ENCODE results near the gene LONRF2. TPM values are rescaled to one million over a fixed set of nuclear protein-coding genes. Genes with fewer than 3 reads are reported as not detected.

LONRF2 gene
- total and polyA plus RNA-seq, 2 of the 13 experiments (the other 11 are each of a cell fraction or from before 2014, with no cell fraction given), result not detected

- TF ChIP-seq ARID5B (CRISPR knock-in tag; IDR thresholded peaks at IDR 0.05) (no peak), POLR2G (IDR thresholded peaks at IDR 0.05; ENCODE audit: low read depth, low read length) (no peak), PAF1 (CRISPR knock-in tag; IDR thresholded peaks at IDR 0.05) (no peak), CSRNP1 (CRISPR knock-in tag; IDR thresholded peaks at IDR 0.05) (no peak), ZNF430 (CRISPR knock-in tag; IDR thresholded peaks at IDR 0.05) (no peak), ZNF20 (CRISPR knock-in tag; IDR thresholded peaks at IDR 0.05) (no peak), FOXP1 (IDR thresholded peaks at IDR 0.05) (no peak), FOXP1 (CRISPR knock-in tag; IDR thresholded peaks at IDR 0.05) (no peak)
Observed at GRCh38 chr2:100278501-100278900, 43.8 kb downstream of the LONRF2 start (continued).

- Histone ChIP-seq H3K4me1 (ENCODE audit: insufficient read depth, low read length) (no peaks in the 10 kb centered on the region), H3K27me3 (ENCODE audit: control insufficient read depth in 1 of 2, insufficient read depth in 2 of 2, low read length in 2 of 2) (peaks cover 3 to 38% of the 10 kb centered on the region in 2 experiments; a peak in 4 of 5 replicates), H3K9me3 (ENCODE audit: low read length) (no peaks in the 10 kb centered on the region), H3K4me2 (ENCODE audit: low read depth, low read length) (no peak overlapping the region), H3K9ac (ENCODE audit: insufficient read depth, low read depth, low read length) (no peak overlapping the region), H3K27ac (ENCODE audit: extremely low read length, insufficient read depth, low read length) (no peak overlapping the region), H4K20me1 (ENCODE audit: insufficient read depth, low read length) (no peaks in the 10 kb centered on the region), H3K79me2 (ENCODE audit: insufficient read depth, low read length) (no peaks in the 10 kb centered on the region), H2AFZ (ENCODE audit: low read length) (no peak overlapping the region), H3K36me3 (replicated peaks in 1 of 2; ENCODE audit: control insufficient read depth in 1 of 2, insufficient read depth in 2 of 2, low read length in 2 of 2) (no peaks in the 10 kb centered on the region), H3K4me3 (replicated peaks in 1 of 3; ENCODE audit: insufficient read depth in 1 of 3, low read depth in 2 of 3, low read length in 3 of 3) (no peak overlapping the region)
- BruUV-seq (replicated peaks), result no TSS peak
- CTCF ChIA-PET (ENCODE audit: low intra/inter-chr PET ratio, low total read pairs), result no interaction called here
- intact Hi-C loops (cut with micrococcal nuclease; ENCODE audit: unreplicated experiment) (no loop called here), in situ Hi-C loops (cut with HindIII; ENCODE audit: extremely low pct_ligation_motif_present, low pct_unique_long_range_greater_than_20kb) (no loop called here)
- 35% methylated on average over 12 of the region's 12 CpGs for WGBS (ENCODE audit: low lambda C conversion rate)
- no peak for ATAC-seq
- FAIRE-seq, result no peak
- no peak for TF ChIP-seq HMG20A (CRISPR knock-in tag; IDR thresholded peaks at IDR 0.05; ENCODE audit: borderline replicate concordance)
- POLR2A ChIA-PET, result no interaction called here
- DNase-seq (ENCODE audit: low spot score), result no peak
Observed at GRCh38 chr2:100277540-100278207, 44.6 kb downstream of the LONRF2 start.
